ENCODE data around the gene CYP4F3.
A peak's percentile ranks its signal among the peaks of the same experiment; 100 is the strongest.
"Not testable (repeated sequence)": the region's sequence is repeated elsewhere in the genome, so short reads cannot be mapped to it uniquely, and the experiment has no call there.

The CYP4F3 gene

DNA sequence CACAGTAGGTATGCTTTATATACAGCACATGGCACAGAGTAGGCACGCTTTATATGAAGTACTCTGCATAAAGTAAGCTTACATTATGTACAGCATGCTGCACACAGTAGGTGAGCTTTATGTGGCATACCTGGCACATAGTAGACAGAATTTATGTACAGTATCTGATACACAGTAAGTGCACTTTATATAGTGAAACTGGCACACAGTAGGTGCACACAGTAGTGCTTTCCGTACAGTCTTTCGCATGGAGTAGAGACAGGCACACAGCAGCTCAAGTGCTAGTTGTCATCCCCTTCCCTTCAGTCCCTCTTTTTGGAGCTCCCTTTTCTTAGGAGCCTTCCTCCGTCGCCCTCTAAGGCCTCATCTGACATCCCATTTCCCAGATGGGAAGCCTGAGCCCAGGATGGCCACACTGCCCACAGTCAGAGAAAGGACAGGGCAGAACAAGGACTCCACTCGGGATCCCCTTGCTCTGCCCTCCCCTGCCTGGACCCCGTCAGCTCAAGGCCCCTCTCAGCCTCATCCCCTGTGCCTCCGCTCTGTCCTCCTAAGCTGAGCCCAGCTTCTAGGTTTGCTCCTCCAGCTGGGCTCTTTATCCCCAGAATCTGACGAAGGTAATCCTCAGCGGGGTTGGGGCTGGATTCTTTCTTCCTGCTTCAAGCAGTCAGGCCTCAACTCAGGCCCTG is 31.3 kb downstream of the CYP4F3 start:
- intact Hi-C loops (cut with DNase I; ENCODE audit: low total_unique reads) = no loop called here
- H3K4me3 ChIP-seq = no peak overlapping the region
- TF ChIP-seq, protein P1, sequence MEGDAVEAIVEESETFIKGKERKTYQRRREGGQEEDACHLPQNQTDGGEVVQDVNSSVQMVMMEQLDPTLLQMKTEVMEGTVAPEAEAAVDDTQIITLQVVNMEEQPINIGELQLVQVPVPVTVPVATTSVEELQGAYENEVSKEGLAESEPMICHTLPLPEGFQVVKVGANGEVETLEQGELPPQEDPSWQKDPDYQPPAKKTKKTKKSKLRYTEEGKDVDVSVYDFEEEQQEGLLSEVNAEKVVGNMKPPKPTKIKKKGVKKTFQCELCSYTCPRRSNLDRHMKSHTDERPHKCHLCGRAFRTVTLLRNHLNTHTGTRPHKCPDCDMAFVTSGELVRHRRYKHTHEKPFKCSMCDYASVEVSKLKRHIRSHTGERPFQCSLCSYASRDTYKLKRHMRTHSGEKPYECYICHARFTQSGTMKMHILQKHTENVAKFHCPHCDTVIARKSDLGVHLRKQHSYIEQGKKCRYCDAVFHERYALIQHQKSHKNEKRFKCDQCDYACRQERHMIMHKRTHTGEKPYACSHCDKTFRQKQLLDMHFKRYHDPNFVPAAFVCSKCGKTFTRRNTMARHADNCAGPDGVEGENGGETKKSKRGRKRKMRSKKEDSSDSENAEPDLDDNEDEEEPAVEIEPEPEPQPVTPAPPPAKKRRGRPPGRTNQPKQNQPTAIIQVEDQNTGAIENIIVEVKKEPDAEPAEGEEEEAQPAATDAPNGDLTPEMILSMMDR (IDR thresholded peaks at IDR 0.05) = no peak
- H3K36me3 ChIP-seq = no peaks in the 10 kb centered on the region
- H3K27ac ChIP-seq = no peak overlapping the region
- H3K27me3 ChIP-seq = no peaks in the 10 kb centered on the region
- peaks cover 0 to 10% (median 8%) of the 10 kb centered on the region in 4 donors for H3K4me1 ChIP-seq
- H3K9me3 ChIP-seq = no peaks in the 10 kb centered on the region
- DNase-seq = no peak

DNA sequence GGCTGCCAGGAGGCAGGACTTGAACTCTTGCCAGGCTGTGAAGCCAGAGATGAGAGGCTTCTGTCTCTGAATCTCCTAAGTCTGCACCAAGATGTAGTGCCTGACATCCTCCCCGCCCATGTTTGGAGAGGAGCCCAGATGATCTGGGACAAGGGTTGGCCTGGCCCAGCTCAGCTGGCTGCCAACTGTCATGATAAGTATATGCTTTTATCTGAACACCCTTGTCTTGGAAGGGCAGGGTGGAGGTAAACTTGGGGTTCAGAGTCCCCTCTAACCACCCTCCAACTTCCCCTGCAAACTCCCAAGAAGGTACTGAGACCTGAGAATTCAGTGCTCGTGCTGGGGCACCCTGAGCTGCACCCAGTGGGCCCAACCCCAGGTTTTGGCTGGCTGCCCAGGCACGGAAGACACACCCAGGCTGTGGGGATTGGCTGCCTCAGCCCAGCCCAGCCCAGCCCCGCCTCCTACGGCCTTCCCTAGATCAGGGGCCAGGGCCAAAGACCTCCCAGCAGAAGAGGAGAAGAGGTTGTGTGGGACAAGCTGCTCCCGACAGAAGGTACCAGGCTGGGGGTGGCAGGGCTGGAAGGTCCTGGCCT is 32.0 kb downstream of the CYP4F3 start, which contains the start of gene CYP4F12:
Gene CYP4F12, plus strand, starts transcription at position 508 of the 596 bp plus-strand sequence. CDS start 443 bp downstream, outside the sequence.
- Histone ChIP-seq H3K9me3 (no peaks in the 10 kb centered on the region), H3K27me3 (no peaks in the 10 kb centered on the region), H3K4me1 (peaks cover 0 to 10% (median 8%) of the 10 kb centered on the region in 4 donors), H3K27ac (no peak within 1 kb of the TSS), H3K4me3 (no peak within 1 kb of the TSS), H3K36me3 (no peaks in the 10 kb centered on the region)
- intact Hi-C loops (cut with DNase I; ENCODE audit: low total_unique reads) = no loop called here
- TF ChIP-seq, protein P1 (IDR thresholded peaks at IDR 0.05) = no peak
- peak; percentile 75 to 80 for DNase-seq

DNA sequence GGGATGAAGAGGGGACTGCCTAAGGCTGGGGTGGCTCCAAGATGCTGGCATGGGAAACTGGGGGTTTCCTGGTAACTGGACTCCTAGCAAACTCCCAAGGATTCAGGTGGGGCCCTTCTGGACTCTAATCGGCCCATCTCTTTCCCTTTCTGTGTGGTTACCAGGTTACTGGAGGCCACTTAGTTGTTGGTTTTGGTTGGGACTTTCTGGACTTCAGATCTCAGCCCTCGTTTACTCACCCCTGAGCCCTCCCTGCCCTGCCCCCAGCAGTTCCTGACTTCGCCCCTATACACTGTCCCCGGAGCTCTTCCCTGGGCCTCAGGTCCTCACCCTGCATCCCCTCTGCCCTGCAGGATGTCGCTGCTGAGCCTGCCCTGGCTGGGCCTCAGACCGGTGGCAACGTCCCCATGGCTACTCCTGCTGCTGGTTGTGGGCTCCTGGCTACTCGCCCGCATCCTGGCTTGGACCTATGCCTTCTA is 32.5 kb downstream of the CYP4F3 start:
- Histone ChIP-seq H3K4me3 (no peak overlapping the region), H3K4me1 (peaks cover 0 to 10% (median 8%) of the 10 kb centered on the region in 4 donors), H3K27ac (no peak overlapping the region), H3K36me3 (no peaks in the 10 kb centered on the region), H3K9me3 (no peaks in the 10 kb centered on the region), H3K27me3 (no peaks in the 10 kb centered on the region)
- DNase-seq = no peak
- TF ChIP-seq, protein P1 (IDR thresholded peaks at IDR 0.05) = no peak
- intact Hi-C loops (cut with DNase I; ENCODE audit: low total_unique reads) = no loop called here

DNA sequence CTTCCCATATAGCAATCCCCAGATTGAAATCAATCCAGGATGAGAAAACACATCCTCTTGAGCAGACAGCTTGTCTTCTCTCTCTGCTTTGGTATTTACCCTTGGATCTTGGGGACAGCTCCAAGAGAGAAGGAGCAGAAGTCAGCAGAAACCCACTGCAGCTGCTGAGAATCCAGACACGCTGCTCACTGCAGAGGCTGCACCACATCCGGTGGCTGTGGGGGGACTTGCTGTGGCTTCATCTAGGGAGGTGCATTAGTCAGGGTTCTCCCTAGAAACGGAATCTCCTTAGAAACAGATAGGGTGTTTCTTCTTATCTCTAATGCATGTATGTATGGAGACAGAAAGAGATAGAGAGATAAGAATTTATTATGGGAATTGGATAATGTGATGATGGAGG is 34.9 kb downstream of the CYP4F3 start:
- Histone ChIP-seq H3K36me3 (no peaks in the 10 kb centered on the region), H3K4me3 (no peak overlapping the region), H3K27ac (no peak overlapping the region), H3K9me3 (no peaks in the 10 kb centered on the region), H3K27me3 (no peaks in the 10 kb centered on the region), H3K4me1 (peaks cover 0 to 10% (median 8%) of the 10 kb centered on the region in 4 donors)
- intact Hi-C loops (cut with DNase I; ENCODE audit: low total_unique reads) = no loop called here
- DNase-seq = no peak
- TF ChIP-seq, protein P1 (IDR thresholded peaks at IDR 0.05) = no peak

DNA sequence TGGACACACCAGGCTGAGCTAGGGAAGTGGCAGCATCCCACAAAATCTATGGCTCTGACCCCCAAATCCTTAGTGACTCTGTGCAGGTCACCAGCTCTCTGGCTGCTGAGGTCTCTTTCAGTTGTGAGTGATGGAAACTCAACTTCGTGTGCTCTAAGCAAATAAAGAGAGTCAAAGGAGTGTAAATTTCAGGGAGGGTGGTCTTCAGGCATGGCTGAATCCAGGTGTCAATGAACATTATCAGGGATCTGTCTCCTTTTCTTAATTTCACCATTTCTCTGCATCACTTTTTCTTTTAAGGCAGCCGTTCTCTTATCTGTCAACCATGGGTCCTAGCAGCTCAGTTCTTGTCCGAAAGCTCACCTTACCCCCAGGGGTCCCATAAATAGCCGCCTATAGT is 38.4 kb downstream of the CYP4F3 start:
- Histone ChIP-seq H3K36me3 (peaks cover 0 to 5% (median 0%) of the 10 kb centered on the region in 3 donors), H3K4me3 (no peak overlapping the region), H3K27ac (no peak overlapping the region), H3K4me1 (no peaks in the 10 kb centered on the region), H3K27me3 (peaks cover 0 to 9% of the 10 kb centered on the region in 2 donors), H3K9me3 (no peaks in the 10 kb centered on the region)
- DNase-seq = no peak
- intact Hi-C loops (cut with DNase I; ENCODE audit: low total_unique reads) = no loop called here
- TF ChIP-seq, protein P1 (IDR thresholded peaks at IDR 0.05) = no peak

DNA sequence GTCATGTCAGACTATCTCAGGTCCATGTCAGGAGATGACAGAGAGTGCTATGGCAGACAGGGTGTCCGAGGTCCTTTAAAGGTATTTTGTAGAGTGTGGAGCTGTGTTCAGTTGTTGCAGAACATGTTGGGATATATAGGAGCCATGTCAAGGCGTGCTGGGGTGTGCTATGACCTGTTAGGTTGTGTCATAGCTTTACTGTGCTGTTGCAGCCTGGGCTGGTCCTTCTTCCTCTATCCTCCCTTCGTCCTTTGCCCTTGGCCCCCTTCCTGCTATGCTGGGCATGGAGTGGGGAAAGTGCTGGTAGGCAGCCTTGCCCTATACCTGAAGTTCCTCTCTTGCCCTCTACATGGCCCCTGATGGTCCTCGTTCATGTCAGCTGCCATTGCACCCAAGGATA is 39.2 kb downstream of the CYP4F3 start:
- H3K27ac ChIP-seq; DNase-seq; H3K4me1 ChIP-seq; H3K36me3 ChIP-seq; intact Hi-C loops (cut with DNase I; ENCODE audit: low total_unique reads); H3K9me3 ChIP-seq; H3K27me3 ChIP-seq; H3K4me3 ChIP-seq: not testable (repeated sequence)
